Activated naive CD4-positive, alpha-beta T cell treated with anti-CD3 and anti-CD28 coated beads, Interleukin-2, amount 10 ng/mL, durations not matched to agents 7 days and 5 days (primary cell): Measurements from ENCODE around the gene ZCCHC14.
A peak's percentile ranks its signal among the peaks of the same experiment; 100 is the strongest.
"Not testable (repeated sequence)": the region's sequence is repeated elsewhere in the genome, so short reads cannot be mapped to it uniquely, and the experiment has no call there.

Experiments used
- CTCF ChIA-PET: fragments of 350-600 bp; sonication (Branson Sonifier 250); formaldehyde crosslinking; loops from one replicate; lab custom pipeline; 2021; ENCODE audit warnings: antibody characterized with exemption; lab: Charles Lee
- DNase-seq: peaks from one replicate; pipeline ENCODE4 v3.0.0-alpha.2; 2020
- H3K27ac Mint-ChIP-seq: one replicate; pipeline ENCODE4 v1.8.0; 2021; ENCODE audit warnings: mild to moderate bottlenecking, moderate library complexity, mixed read lengths
- H3K27me3 Mint-ChIP-seq: one replicate; pipeline ENCODE4 v1.8.0; 2021; ENCODE audit warnings: mild to moderate bottlenecking, mixed read lengths
- H3K36me3 Mint-ChIP-seq: one replicate; pipeline ENCODE4 v1.8.0; 2021; ENCODE audit warnings: mixed read lengths
- H3K4me1 Mint-ChIP-seq: one replicate; pipeline ENCODE4 v1.8.0; 2021; ENCODE audit warnings: mixed read lengths
- H3K4me3 Mint-ChIP-seq: one replicate; pipeline ENCODE4 v1.8.0; 2021; ENCODE audit warnings: mild to moderate bottlenecking, moderate library complexity, mixed read lengths
- H3K9me3 Mint-ChIP-seq: one replicate; pipeline ENCODE4 v1.8.0; 2021; ENCODE audit warnings: mixed read lengths

ZCCHC14 gene

DNA sequence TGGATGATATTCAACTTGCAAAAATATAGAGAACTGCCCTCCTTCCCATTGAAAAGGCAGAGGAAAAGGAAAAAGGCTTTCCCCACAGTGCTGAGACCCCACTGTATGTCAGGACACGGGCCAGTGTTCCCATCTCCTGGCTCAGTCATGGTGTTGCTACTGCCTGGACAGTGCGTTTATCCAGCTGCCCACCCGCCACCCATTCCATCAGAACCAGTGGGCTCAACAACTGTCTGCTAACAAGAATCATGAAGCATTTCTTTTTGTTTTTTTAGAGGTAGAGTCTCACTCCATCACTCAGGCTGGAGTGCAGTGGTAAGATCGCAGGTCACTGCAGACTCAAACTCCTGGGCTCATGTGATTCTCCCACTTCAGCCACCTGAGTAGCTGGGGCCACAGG is 120.5 kb downstream of the ZCCHC14 start:
- H3K27me3 Mint-ChIP-seq = no peaks in the 10 kb centered on the region
- CTCF ChIA-PET = no interaction called here
- no peak overlapping the region for H3K27ac Mint-ChIP-seq
- no peak overlapping the region for H3K4me3 Mint-ChIP-seq
- H3K9me3 Mint-ChIP-seq = no peaks in the 10 kb centered on the region
- DNase-seq = no peak
- H3K4me1 Mint-ChIP-seq = peaks cover 17% of the 10 kb centered on the region
- H3K36me3 Mint-ChIP-seq = peaks cover 10% of the 10 kb centered on the region

DNA sequence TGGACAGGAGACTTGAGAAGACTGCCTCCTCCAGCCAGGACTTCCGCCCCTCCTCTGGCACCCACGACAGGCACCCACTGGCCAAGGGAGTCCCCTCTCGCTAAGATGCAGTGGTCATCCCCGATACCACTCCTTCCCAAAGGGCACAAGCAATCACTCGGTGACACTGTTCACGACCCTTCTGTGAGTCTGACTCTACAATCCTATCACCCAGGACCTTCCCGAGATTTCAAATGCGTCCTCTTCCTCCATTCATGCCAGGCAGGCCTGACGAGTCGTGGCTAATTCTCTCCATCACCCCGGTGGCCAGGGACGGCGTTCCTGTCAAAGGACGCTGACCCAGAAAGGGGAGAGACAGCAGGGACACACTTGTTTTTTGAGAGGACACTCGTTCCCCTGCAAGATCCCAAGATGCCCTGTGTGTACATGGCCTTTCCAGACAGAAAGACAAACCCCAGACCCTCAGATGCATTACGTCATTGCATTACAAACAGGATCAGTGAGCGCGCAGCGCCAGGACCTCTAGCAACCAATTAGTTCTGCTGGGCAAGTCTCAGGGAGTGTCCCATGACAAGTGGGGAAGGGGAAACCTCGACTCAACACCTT is 121.5 kb downstream of the ZCCHC14 start:
- Mint-ChIP-seq H3K4me1 (peaks cover 20% of the 10 kb centered on the region), H3K27me3 (no peaks in the 10 kb centered on the region), H3K4me3 (no peak overlapping the region), H3K27ac (no peak overlapping the region), H3K9me3 (no peaks in the 10 kb centered on the region), H3K36me3 (peaks cover 4% of the 10 kb centered on the region)
- CTCF ChIA-PET = no interaction called here
- DNase-seq = no peak

DNA sequence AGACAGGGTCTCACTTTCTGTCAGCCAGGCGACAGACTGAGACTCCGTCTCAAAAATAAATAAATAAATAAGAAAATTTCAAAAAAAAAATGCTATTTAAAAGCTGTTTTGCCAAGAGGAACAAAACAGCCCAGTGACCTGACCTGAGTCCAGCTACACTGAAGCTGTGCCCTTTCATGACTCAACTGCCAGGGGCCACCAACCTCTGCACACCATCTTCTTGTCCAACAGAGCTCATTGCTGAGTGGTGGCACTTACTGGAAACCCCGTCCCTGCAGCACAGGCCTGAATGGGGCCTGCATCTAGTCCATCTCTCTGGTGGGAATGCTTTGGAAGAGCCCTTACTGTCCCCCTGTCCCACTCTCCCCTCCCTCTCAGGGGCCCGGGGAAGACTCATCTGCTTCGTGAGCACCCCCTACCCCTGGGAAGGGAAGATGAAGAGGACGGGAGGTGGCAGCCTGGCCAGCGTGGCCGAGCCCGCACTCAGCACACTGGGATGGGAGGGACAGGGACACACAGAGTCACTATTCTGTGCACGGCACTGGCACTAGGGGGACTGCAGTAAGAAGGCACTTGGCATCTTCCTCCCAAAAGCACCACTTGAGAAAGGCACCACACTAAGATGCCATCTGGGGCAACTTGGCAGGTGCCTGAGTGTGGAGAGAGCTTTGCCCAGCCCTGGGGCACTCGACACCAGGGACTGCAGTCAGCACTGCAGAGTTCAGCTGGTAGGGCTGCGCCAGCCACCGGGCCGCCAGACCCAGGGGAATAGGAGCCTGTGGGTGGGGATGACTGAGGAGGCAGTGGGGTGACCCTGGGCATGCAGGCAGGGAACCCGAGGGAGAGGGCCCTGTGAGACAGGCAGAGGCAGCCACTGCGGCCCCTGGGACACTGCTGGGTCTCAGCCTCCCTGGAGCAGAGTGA is 122.8 kb downstream of the ZCCHC14 start:
- peaks cover 21% of the 10 kb centered on the region for H3K4me1 Mint-ChIP-seq
- H3K9me3 Mint-ChIP-seq = no peaks in the 10 kb centered on the region
- DNase-seq = no peak
- H3K36me3 Mint-ChIP-seq = no peaks in the 10 kb centered on the region
- no peaks in the 10 kb centered on the region for H3K27me3 Mint-ChIP-seq
- CTCF ChIA-PET = interaction anchor here (0.7 kb wide), 1 partner anchor 266 kb away, joined by 4 read pairs; no protein-coding TSS in a partner anchor
- H3K27ac Mint-ChIP-seq = no peak overlapping the region
- no peak overlapping the region for H3K4me3 Mint-ChIP-seq

DNA sequence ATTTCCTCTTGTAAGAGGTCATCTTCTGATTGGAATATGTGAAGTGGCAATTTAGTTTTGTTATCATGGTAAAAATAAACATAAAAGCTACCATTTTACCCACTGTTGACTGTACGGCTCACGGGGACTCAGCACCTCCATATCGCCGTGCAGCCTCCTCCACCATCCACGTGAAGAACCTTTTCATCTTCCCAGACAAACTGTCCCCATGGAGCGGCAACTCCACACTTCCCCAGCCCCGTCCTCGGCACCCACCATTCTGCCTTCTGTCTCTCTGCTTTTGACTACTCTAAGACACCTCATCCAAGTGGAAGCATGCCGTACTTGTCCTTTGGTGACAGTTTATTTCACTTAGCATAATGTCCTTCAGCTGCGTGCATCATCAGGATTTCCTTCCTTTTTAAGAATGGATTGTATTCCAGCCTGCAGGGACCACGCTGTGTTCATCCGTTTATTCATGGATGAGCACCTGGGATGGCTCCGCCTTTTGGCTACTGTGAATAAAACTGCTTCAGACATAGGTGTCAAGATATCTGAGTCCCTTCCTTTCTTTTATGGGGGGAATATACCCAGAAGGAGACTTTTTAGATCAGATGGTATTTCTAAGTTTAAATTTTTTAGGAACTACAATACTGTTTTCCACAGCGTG is 123.6 kb downstream of the ZCCHC14 start:
- Mint-ChIP-seq H3K4me3 (no peak overlapping the region), H3K27me3 (no peaks in the 10 kb centered on the region), H3K9me3 (no peaks in the 10 kb centered on the region), H3K4me1 (peaks cover 29% of the 10 kb centered on the region), H3K36me3 (peaks cover 1% of the 10 kb centered on the region), H3K27ac (no peak overlapping the region)
- CTCF ChIA-PET = interaction anchor here (0.7 kb wide), 1 partner anchor 53 kb away, joined by 3 read pairs; no protein-coding TSS in a partner anchor
- DNase-seq = no peak

DNA sequence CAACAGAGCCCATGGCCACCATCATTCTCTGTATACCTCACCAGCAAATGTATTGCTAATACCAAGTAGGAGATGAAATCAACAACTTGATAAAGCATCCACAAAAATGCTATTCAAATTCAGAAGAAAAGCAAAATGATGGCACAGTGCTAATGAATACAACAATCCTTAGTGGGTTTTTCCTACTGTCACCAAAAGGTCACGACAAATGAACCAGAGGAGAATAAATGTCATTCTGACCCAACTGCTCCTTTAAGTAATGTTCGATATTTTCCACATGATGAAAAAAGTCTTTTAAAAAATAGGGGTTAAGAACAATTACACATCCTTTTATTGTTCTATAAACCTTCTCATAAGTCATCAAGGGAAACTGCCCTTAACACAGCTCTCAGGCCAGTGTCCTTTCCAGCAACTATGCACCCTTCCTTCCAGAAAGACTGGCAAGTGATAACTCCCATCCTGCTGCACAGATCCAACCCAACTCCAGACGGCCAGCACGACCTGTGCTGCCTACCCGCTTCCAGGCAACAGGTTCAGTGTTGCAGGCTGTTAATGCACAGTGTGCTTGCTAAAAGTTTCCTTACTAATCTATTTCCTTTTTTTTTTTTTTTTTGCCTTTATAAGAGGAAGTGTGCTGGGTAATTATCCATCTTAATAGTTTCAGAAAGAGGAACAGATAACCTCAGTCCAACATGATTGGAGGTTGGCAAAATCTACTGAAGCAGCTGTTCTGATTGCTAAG is 124.6 kb downstream of the ZCCHC14 start:
- Mint-ChIP-seq H3K27me3 (no peaks in the 10 kb centered on the region), H3K4me1 (peaks cover 32% of the 10 kb centered on the region), H3K36me3 (peaks cover 3% of the 10 kb centered on the region), H3K27ac (no peak overlapping the region), H3K4me3 (no peak overlapping the region), H3K9me3 (no peaks in the 10 kb centered on the region)
- no peak for DNase-seq
- CTCF ChIA-PET = interaction anchor here (0.7 kb wide), 1 partner anchor 52 kb away, joined by 3 read pairs; no protein-coding TSS in a partner anchor

DNA sequence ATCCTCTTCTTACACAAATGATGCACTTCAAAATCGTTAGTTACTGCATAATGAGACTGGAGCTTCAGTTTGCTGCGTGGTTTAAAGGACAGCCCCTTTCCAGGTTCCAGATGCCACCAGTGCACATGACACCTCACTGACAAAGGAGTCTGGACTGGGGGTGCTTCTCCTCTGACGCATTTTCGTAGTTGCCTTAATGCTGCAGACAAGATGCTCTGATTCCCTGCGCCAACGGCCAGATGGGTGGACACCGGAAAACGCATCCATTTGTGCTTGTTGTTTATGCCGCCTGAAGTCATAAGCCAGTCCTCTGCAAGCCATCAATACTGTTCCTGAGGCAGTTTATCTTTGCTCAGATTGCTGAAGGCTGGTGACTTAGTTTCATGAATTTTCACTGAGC is 125.3 kb downstream of the ZCCHC14 start:
- CTCF ChIA-PET = no interaction called here
- Mint-ChIP-seq H3K9me3 (no peaks in the 10 kb centered on the region), H3K27me3 (no peaks in the 10 kb centered on the region), H3K4me3 (no peak overlapping the region), H3K4me1 (peaks cover 32% of the 10 kb centered on the region), H3K36me3 (peaks cover 3% of the 10 kb centered on the region), H3K27ac (no peak overlapping the region)
- DNase-seq = no peak

DNA sequence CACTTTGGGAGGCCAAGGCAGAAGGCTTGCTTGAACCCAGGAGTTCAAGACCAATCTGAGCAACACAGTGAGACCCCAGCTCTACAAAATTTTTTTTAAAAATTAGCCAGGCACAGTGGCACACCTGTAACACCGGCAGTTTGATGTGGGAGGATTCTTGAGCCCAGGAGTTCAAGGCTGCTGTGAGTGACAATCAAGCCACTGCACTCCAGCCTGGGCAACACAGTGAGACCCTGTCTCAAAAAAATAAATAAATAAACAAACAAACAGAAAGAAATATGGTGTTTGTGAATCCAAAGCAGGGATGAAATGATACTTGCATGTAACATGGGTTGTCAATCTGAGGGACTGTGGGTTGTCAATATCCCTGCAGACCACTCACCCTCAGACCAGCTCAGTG is 125.9 kb downstream of the ZCCHC14 start:
- peaks cover 3% of the 10 kb centered on the region for H3K36me3 Mint-ChIP-seq
- H3K27ac Mint-ChIP-seq = no peak overlapping the region
- CTCF ChIA-PET = no interaction called here
- H3K4me1 Mint-ChIP-seq = peaks cover 31% of the 10 kb centered on the region
- no peak overlapping the region for H3K4me3 Mint-ChIP-seq
- no peaks in the 10 kb centered on the region for H3K9me3 Mint-ChIP-seq
- no peak for DNase-seq
- H3K27me3 Mint-ChIP-seq = no peaks in the 10 kb centered on the region

DNA sequence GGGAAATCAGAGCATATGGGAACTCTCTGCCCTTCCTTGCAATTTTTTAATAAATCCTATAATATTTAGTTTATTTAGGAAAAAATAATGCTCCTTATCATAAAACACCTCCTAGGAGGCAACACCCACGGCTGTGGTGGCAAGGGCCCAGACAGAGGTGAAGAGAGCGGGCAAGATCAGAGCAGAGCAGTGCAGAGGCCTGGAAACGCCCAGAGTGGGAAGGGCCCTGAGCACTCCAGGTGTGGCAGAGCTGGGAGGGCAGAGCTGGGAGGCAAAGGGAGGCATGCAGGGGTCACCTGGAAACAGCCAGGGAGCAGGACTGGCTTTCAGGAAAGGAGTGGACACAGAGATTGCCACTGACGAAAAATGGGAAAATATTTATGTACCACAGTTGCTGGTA is 126.5 kb downstream of the ZCCHC14 start:
- peaks cover 4% of the 10 kb centered on the region for H3K36me3 Mint-ChIP-seq
- DNase-seq = no peak
- no peaks in the 10 kb centered on the region for H3K9me3 Mint-ChIP-seq
- H3K27ac Mint-ChIP-seq = no peak overlapping the region
- no peak overlapping the region for H3K4me3 Mint-ChIP-seq
- H3K27me3 Mint-ChIP-seq = no peaks in the 10 kb centered on the region
- peaks cover 26% of the 10 kb centered on the region for H3K4me1 Mint-ChIP-seq
- CTCF ChIA-PET = no interaction called here

DNA sequence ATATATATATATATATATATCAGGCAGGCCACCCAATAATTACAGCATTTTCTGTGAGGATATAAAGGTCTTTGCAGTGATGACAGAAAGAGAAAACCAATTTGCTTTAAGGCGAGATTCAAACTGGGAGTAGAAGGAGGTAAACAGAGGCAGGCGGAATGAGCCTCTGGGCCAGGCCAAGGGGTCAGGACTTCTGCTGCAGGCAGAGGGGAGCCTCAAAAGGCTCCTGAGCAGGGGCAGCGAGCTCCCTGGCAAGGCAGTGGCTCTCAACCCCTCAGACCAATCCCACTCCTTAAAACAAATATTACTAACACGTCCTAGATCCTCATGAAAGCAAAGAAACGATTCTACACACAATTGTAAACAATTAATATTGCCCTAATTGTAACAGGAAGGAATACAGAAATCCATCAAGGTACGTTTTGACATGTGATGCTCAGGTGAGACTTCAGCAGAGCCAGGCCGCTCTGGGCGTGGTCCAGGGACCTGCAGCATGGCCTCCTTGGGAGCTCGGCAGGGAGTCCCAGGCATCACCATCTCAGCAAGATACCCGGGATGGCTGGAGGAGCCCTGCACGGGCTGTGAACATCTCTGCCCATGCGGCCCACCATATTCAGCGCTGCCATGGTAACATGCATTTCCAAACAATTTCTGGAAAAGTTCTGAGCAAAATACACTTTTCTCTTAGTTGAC is 127.7 kb downstream of the ZCCHC14 start:
- peaks cover 26% of the 10 kb centered on the region for H3K4me1 Mint-ChIP-seq
- CTCF ChIA-PET = no interaction called here
- no peaks in the 10 kb centered on the region for H3K9me3 Mint-ChIP-seq
- no peak overlapping the region for H3K4me3 Mint-ChIP-seq
- DNase-seq = no peak
- H3K27ac Mint-ChIP-seq = peak overlapping the region; percentile 19
- H3K36me3 Mint-ChIP-seq = peaks cover 10% of the 10 kb centered on the region
- no peaks in the 10 kb centered on the region for H3K27me3 Mint-ChIP-seq

DNA sequence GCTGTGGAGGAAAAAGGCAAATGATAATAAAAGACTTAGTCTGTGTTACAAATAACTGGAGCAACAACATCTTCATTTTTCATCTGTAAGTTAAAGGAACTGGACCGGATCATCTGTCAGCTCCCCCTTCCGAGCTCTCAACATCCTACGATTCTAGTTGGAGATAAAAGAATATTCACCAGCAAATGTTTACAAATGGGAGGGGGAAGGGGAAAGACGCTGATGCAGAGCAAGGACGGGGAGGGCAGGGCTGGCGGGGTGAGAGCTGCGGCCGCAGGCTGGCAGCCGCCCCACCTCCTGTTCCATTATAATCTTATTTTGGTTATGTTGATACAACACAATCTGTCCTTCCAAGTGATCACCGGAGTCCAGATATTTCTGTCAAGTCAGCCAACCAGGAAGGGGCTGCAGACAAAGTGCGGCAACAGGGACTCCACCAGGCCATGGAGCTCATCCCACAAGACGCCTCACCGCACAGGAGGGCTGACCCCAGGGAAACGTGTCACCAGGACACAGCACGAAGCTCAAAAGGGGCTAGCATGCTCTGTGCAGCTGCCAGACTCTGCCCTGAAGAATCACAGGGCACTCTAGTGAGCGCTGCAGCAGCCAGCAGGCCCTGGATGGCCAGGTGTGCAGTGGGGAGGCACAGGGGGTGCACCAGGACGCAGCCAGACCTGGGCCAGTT is 128.9 kb downstream of the ZCCHC14 start:
- peak overlapping the region; percentile 77 for H3K27ac Mint-ChIP-seq
- no peak for DNase-seq
- H3K36me3 Mint-ChIP-seq = peaks cover 16% of the 10 kb centered on the region
- no peaks in the 10 kb centered on the region for H3K27me3 Mint-ChIP-seq
- no peaks in the 10 kb centered on the region for H3K9me3 Mint-ChIP-seq
- H3K4me1 Mint-ChIP-seq = peaks cover 22% of the 10 kb centered on the region
- H3K4me3 Mint-ChIP-seq = peak overlapping the region; percentile 18
- CTCF ChIA-PET = interaction anchor here (0.7 kb wide), 1 partner anchor 30 kb away, joined by 3 read pairs; no protein-coding TSS in a partner anchor

DNA sequence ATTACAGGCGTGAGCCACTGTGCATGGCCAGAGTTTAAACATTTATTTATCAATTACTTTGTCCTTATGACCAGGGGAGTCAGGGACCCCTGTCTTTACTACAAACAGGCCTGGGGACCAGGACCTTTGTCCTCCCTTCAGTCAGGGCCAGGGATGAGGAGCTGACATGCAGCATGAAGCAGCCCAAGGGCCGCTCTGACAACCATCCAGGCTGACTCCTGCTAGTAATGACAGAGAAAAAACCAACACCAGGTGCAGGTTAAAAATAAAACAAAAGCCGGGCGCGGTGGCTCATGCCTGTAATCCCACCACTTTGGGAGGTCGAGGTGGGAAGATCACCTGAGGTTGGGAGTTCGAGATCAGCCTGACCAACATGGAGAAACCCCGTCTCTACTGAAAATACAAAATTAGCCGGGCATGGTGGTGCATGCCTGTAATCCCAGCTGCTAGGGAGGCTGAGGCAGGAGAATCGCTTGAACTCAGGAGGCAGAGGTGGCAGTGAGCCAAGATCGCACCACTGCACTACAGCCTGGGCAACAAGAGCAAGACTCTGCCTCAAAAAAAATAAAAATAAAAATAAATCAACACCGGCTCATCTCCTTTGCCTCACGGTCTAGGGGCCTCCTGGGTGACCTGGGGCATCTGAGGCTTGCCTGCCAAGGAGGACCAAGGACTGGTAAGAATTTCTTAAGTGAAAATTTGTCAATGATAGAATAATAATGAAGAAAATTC is 129.8 kb downstream of the ZCCHC14 start:
- H3K4me3 Mint-ChIP-seq, CTCF ChIA-PET, H3K27me3 Mint-ChIP-seq, DNase-seq, H3K9me3 Mint-ChIP-seq, H3K27ac Mint-ChIP-seq: not testable (repeated sequence)
- peaks cover 18% of the 10 kb centered on the region for H3K36me3 Mint-ChIP-seq
- peaks cover 22% of the 10 kb centered on the region for H3K4me1 Mint-ChIP-seq

DNA sequence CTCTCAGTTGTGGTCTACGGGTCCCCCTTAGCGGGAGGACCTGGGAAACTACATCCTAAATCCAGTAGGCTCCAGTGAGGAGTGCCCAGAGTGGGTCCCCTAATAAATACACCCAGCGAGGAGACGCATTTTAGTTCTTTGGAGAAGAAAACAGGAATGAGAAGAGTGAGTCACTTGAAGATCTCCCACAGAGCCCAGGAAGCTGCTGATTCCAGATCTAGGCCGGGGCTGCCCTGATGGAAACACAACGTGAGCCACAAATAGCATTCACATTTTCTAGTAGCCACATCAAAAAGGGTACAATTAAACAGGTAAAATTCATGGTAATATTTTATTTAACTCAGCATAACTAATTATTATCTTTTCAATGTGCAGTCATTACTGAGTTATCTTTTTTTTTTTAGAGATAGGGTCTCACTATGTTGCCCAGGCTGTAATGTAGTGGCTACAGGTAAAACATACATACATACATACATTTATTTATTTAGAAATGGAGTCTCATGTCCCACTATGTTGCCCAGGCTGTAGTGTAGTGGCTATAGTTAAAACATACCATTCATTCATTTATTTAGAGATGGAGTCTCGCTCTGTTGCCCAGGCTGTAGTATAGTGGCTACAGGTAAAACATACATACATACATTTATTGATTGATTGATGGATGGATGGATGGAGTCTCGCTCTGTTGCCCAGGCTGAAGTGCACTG is 130.8 kb downstream of the ZCCHC14 start:
- H3K4me3 Mint-ChIP-seq = no peak overlapping the region
- no peak for DNase-seq
- peaks cover 19% of the 10 kb centered on the region for H3K36me3 Mint-ChIP-seq
- no peaks in the 10 kb centered on the region for H3K9me3 Mint-ChIP-seq
- no peaks in the 10 kb centered on the region for H3K27me3 Mint-ChIP-seq
- CTCF ChIA-PET = no interaction called here
- peaks cover 22% of the 10 kb centered on the region for H3K4me1 Mint-ChIP-seq
- no peak overlapping the region for H3K27ac Mint-ChIP-seq
